ENCODE measurements around the gene PRR4. TPM values are rescaled to one million over a fixed set of nuclear protein-coding genes. Genes with fewer than 3 reads are reported as not detected.

PRR4 gene
- polyA plus RNA-seq, 1 of the 3 experiments (the other 2 are of a cell fraction) = 4.3 TPM

GRCh38 chr12:10826258-10826657 lies 23.0 kb downstream of the PRR4 start, which contains the start of gene TAS2R10:
TSS of gene TAS2R10 (minus strand) at chr12:10826358. CDS start at chr12:10826269, 89 bp downstream.
- Histone ChIP-seq H3K4me1 (ENCODE audit: control insufficient read depth in 1 of 2, insufficient read depth in 2 of 2, low read depth in 1 of 2, low read length in 1 of 2) (no peaks in the 10 kb centered on the region), H3K9me2 (no peaks in the 10 kb centered on the region), H3K27ac (ENCODE audit: low read depth in 2 of 2, low read length in 1 of 2) (no peak within 1 kb of the TSS), H3K9ac (no peak within 1 kb of the TSS), H3K9me3 (no peaks in the 10 kb centered on the region), H3K27me3 (ENCODE audit: insufficient read depth) (no peaks in the 10 kb centered on the region), H3K36me3 (replicated peaks in 1 of 2; ENCODE audit: control insufficient read depth in 1 of 2, insufficient read depth in 2 of 2, low read length in 1 of 2) (no peaks in the 10 kb centered on the region), H2AFZ (ENCODE audit: low read depth) (no peak within 1 kb of the TSS), H3F3A (replicated peaks; ENCODE audit: insufficient read depth) (no peaks in the 10 kb centered on the region), H4K20me1 (ENCODE audit: insufficient read depth) (no peaks in the 10 kb centered on the region), H3K79me2 (ENCODE audit: insufficient read depth) (no peaks in the 10 kb centered on the region), H3K4me3 (ENCODE audit: low read depth in 2 of 2, low read length in 1 of 2) (no peak within 1 kb of the TSS), H3K4me2 (no peak within 1 kb of the TSS)
- CTCF ChIA-PET = interaction anchor here (1.6 kb wide), 1 partner anchor 76 kb away, joined by 6 read pairs; no protein-coding TSS in a partner anchor
- POLR2A ChIA-PET = no interaction called here
- DNase-seq = no peak
- TF ChIP-seq USF1 (IDR thresholded peaks at IDR 0.05; ENCODE audit: borderline replicate concordance, low read depth) (no peak), EP300 (IDR thresholded peaks at IDR 0.05; ENCODE audit: borderline replicate concordance in 1 of 2, low read depth in 1 of 2, low read length in 1 of 2) (no peak), FOSL2 (IDR thresholded peaks at IDR 0.05; ENCODE audit: borderline replicate concordance, low read depth) (no peak), GATA2 (CRISPR knock-in tag; IDR thresholded peaks at IDR 0.05) (no peak), MXI1 (IDR thresholded peaks at IDR 0.05; ENCODE audit: low read depth, low read length) (no peak), TEAD4 (IDR thresholded peaks at IDR 0.05; ENCODE audit: borderline replicate concordance, insufficient read depth) (no peak), RXRA (IDR thresholded peaks at IDR 0.05; ENCODE audit: borderline replicate concordance, low read depth) (no peak), RAD21 (IDR thresholded peaks at IDR 0.05; ENCODE audit: low read length) (no peak), REST (IDR thresholded peaks at IDR 0.05; ENCODE audit: low read depth, low read length) (no peak), ZBTB33 (IDR thresholded peaks at IDR 0.05; ENCODE audit: borderline replicate concordance, low read depth) (no peak), TAF1 (IDR thresholded peaks at IDR 0.05; ENCODE audit: borderline replicate concordance, low read depth, low read length) (no peak), ELF1 (IDR thresholded peaks at IDR 0.05) (no peak)
- WGBS (ENCODE audit: low lambda C conversion rate) = 88% methylated on average over 3 of the region's 3 CpGs

Measured in SK-N-SH (cell line).